ENCODE measurements around the gene POLR2J3. TPM values are rescaled to one million over a fixed set of nuclear protein-coding genes. Genes with fewer than 3 reads are reported as not detected.
"Not testable (repeated sequence)": the region's sequence is repeated elsewhere in the genome, so short reads cannot be mapped to it uniquely, and the experiment has no call there.

Gene POLR2J3
- total RNA-seq, 1 experiment from 2014 or later: 14.9 TPM

GRCh38 chr7:102604431-102605145, 32.2 kb upstream of the POLR2J3 start:
- not testable (repeated sequence) for H2BK20ac ChIP-seq (ENCODE audit: low read depth, low read length, poor library complexity, severe bottlenecking); H3K27me3 Mint-ChIP-seq (ENCODE audit: low read depth); H3K4me2 ChIP-seq (ENCODE audit: insufficient read depth, insufficient read length, low read length); H3K23me2 ChIP-seq (ENCODE audit: insufficient read length, low read depth, low read length, poor library complexity, severe bottlenecking); H3K56ac ChIP-seq (ENCODE audit: insufficient read length, low read depth, low read length); DNase-seq; H2BK120ac ChIP-seq (ENCODE audit: low read depth, low read length, poor library complexity, severe bottlenecking); H4K91ac ChIP-seq (ENCODE audit: insufficient read length, low read depth, low read length); H4K5ac ChIP-seq (ENCODE audit: insufficient read length, low read depth, low read length); H2BK15ac ChIP-seq (ENCODE audit: low read depth, low read length); H3K79me2 ChIP-seq (ENCODE audit: insufficient read depth, low read length); H3K4me3 Mint-ChIP-seq; H3T11ph ChIP-seq (ENCODE audit: low read length); H2BK12ac ChIP-seq (ENCODE audit: insufficient read length, low read depth, low read length); H3K27ac ChIP-seq (ENCODE audit: insufficient read length, low read depth, low read length); H3K9ac ChIP-seq (ENCODE audit: extremely low read depth, insufficient read length, low read length); H3K14ac ChIP-seq (ENCODE audit: insufficient read depth, low read length); H3K18ac ChIP-seq (ENCODE audit: insufficient read length, low read depth, low read length); H2AK5ac ChIP-seq (ENCODE audit: insufficient read length, low read length); H3K4me1 Mint-ChIP-seq; H3K23ac ChIP-seq (ENCODE audit: insufficient read length, low read depth, low read length); H3K36me3 Mint-ChIP-seq (ENCODE audit: insufficient read depth in 1 of 3, low read depth in 3 of 3); H4K8ac ChIP-seq (replicated peaks; ENCODE audit: insufficient read length, low read depth, low read length); H4K20me1 ChIP-seq (ENCODE audit: control insufficient read depth, insufficient read depth, insufficient read length); H2AFZ ChIP-seq (ENCODE audit: low read length); H2BK5ac ChIP-seq (ENCODE audit: insufficient read length, low read length); H3K27ac Mint-ChIP-seq; H3K27me3 ChIP-seq (ENCODE audit: insufficient read depth, low read length); H3K4ac ChIP-seq (ENCODE audit: low read depth, low read length); H3K79me1 ChIP-seq (ENCODE audit: insufficient read depth, low read depth, low read length, poor library complexity, severe bottlenecking); H3K9me3 ChIP-seq (ENCODE audit: control insufficient read depth, low read depth, low read length); H3K9me3 Mint-ChIP-seq; H3K4me1 ChIP-seq (ENCODE audit: insufficient read depth, low read length)
- no CpG with 5 or more reads among the region's 19 CpGs for WGBS (ENCODE audit: extremely low coverage, insufficient read length, low lambda C conversion rate)

- H3K36me3 Mint-ChIP-seq (ENCODE audit: insufficient read depth in 1 of 3, low read depth in 3 of 3); H4K5ac ChIP-seq (ENCODE audit: insufficient read length, low read depth, low read length); H3K4ac ChIP-seq (ENCODE audit: low read depth, low read length); H2AFZ ChIP-seq (ENCODE audit: low read length); H3K4me1 ChIP-seq (ENCODE audit: insufficient read depth, low read length); H3K27ac ChIP-seq (ENCODE audit: insufficient read length, low read depth, low read length); H2BK15ac ChIP-seq (ENCODE audit: low read depth, low read length); H3K14ac ChIP-seq (ENCODE audit: insufficient read depth, low read length); H2BK12ac ChIP-seq (ENCODE audit: insufficient read length, low read depth, low read length); DNase-seq; H3K79me2 ChIP-seq (ENCODE audit: insufficient read depth, low read length); H3K56ac ChIP-seq (ENCODE audit: insufficient read length, low read depth, low read length); H3K27ac Mint-ChIP-seq; H2AK5ac ChIP-seq (ENCODE audit: insufficient read length, low read length); H3K23me2 ChIP-seq (ENCODE audit: insufficient read length, low read depth, low read length, poor library complexity, severe bottlenecking); H3K27me3 ChIP-seq (ENCODE audit: insufficient read depth, low read length); H3K4me1 Mint-ChIP-seq; H4K8ac ChIP-seq (replicated peaks; ENCODE audit: insufficient read length, low read depth, low read length); H3K79me1 ChIP-seq (ENCODE audit: insufficient read depth, low read depth, low read length, poor library complexity, severe bottlenecking); H2BK120ac ChIP-seq (ENCODE audit: low read depth, low read length, poor library complexity, severe bottlenecking); H3K4me3 Mint-ChIP-seq; H4K91ac ChIP-seq (ENCODE audit: insufficient read length, low read depth, low read length); H3K27me3 Mint-ChIP-seq (ENCODE audit: low read depth); H2BK5ac ChIP-seq (ENCODE audit: insufficient read length, low read length); H3K23ac ChIP-seq (ENCODE audit: insufficient read length, low read depth, low read length); H3T11ph ChIP-seq (ENCODE audit: low read length); H2BK20ac ChIP-seq (ENCODE audit: low read depth, low read length, poor library complexity, severe bottlenecking); H3K4me2 ChIP-seq (ENCODE audit: insufficient read depth, insufficient read length, low read length); H3K9me3 Mint-ChIP-seq; H3K18ac ChIP-seq (ENCODE audit: insufficient read length, low read depth, low read length); H4K20me1 ChIP-seq (ENCODE audit: control insufficient read depth, insufficient read depth, insufficient read length); H3K9me3 ChIP-seq (ENCODE audit: control insufficient read depth, low read depth, low read length); H3K9ac ChIP-seq (ENCODE audit: extremely low read depth, insufficient read length, low read length): not testable (repeated sequence)
- WGBS (ENCODE audit: extremely low coverage, insufficient read length, low lambda C conversion rate): no CpG with 5 or more reads among the region's 12 CpGs
Observed at GRCh38 chr7:102602317-102602716, 29.9 kb upstream of the POLR2J3 start.

Measured in H9 (cell line).